Mucosa of descending colon (tissue), 3 donors: ENCODE results near the gene MICALL1. TPM values are rescaled to one million over a fixed set of nuclear protein-coding genes. Genes with fewer than 3 reads are reported as not detected.
"Not testable (repeated sequence)": the region's sequence is repeated elsewhere in the genome, so short reads cannot be mapped to it uniquely, and the experiment has no call there.

Experiments
- ATAC-seq: fragments of 200-7000 bp; cut with Tn5 transposase; one replicate; pipeline ENCODE4 v1.9.1; 2020; ENCODE audit warnings: mild to moderate bottlenecking, moderate library complexity
- DNase-seq, 3 donors: peaks; one replicate each; pipeline ENCODE4 v3.0.0-alpha.2; 2020
- H3K36me3 ChIP-seq: fragments of 200-600 bp; one replicate; pipeline ENCODE4 v1.8.0; 2021; ENCODE audit warnings: low read depth, mild to moderate bottlenecking
- H3K4me1 ChIP-seq: fragments of 200-600 bp; one replicate; pipeline ENCODE4 v1.8.0; 2021; ENCODE audit warnings: low read depth, mild to moderate bottlenecking
- H3K4me3 ChIP-seq: fragments of 200-600 bp; one replicate; pipeline ENCODE4 v1.8.0; 2021; ENCODE audit warnings: mild to moderate bottlenecking
- H3K9me3 ChIP-seq: fragments of 200-600 bp; one replicate; pipeline ENCODE4 v1.8.0; 2021; ENCODE audit warnings: mild to moderate bottlenecking
- intact Hi-C, 2 donors: fragments of 100-400 bp; cut with DNase I in 1 of 2; cut with micrococcal nuclease in 1 of 2; formaldehyde crosslinking; loops; one replicate each; pipeline versions ENCODE4 v1.11.0 to v1.11.1; 2022; cut with DNase I, micrococcal nuclease
- total RNA-seq, 3 donors: library from RNA; stranded (reverse); fragmentation: NEBNext Ultra II Directional in 2 of 3; extraction: Animal tissue kit (Norgen Biotek cat#: 25700) in 2 of 3; gene quantifications; one replicate each; pipeline versions ENCODE4 v1.2.1 to v1.2.4, GENCODE V29; 2021 to 2023
- TF ChIP-seq, protein P1 (sequence below): fragments of 200-600 bp; IDR thresholded peaks from one replicate; pipeline ENCODE4 v1.8.0; 2022; ENCODE audit warnings: antibody characterized with exemption, mild to moderate bottlenecking
- donor health status: DM: no; HTN: no; CAD: no; lungs with moderate emphysema.
- donor health status: DM: no; HTN: no; CAD: no.
- donor health status: DM: no; HTN: yes; CAD: no.

MICALL1 gene
- total RNA-seq, 3 donors from 2014 or later, result 26.1 to 100 (median 28.6) TPM

DNA sequence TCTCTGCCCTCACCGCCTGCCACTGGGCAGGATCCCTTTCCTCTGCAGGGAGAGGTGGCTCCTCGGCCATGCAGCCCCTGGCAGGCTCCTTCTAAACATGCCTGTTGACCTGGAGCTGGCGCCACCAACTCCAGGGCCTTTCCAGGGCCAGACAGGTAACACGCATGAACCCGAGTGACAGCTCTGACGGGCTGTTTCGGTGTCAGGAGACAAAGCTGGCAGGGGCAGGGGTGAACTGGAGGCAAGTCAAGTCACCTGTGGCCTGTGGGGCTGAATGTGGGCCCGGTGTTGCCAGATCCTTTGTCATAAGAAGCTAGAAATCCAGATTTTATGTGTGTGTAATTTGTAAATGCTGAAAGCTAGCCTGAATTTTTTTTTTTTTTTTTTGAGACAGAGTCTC, 36.0 kb downstream of the MICALL1 start:
- DNase-seq (no peak), ATAC-seq (no peak)
- H3K36me3 ChIP-seq, result peaks cover 5% of the 10 kb centered on the region
- H3K4me3 ChIP-seq, result no peak overlapping the region
- no peaks in the 10 kb centered on the region for H3K9me3 ChIP-seq
- H3K4me1 ChIP-seq, result no peaks in the 10 kb centered on the region
- TF ChIP-seq, protein P1, sequence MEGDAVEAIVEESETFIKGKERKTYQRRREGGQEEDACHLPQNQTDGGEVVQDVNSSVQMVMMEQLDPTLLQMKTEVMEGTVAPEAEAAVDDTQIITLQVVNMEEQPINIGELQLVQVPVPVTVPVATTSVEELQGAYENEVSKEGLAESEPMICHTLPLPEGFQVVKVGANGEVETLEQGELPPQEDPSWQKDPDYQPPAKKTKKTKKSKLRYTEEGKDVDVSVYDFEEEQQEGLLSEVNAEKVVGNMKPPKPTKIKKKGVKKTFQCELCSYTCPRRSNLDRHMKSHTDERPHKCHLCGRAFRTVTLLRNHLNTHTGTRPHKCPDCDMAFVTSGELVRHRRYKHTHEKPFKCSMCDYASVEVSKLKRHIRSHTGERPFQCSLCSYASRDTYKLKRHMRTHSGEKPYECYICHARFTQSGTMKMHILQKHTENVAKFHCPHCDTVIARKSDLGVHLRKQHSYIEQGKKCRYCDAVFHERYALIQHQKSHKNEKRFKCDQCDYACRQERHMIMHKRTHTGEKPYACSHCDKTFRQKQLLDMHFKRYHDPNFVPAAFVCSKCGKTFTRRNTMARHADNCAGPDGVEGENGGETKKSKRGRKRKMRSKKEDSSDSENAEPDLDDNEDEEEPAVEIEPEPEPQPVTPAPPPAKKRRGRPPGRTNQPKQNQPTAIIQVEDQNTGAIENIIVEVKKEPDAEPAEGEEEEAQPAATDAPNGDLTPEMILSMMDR, result no peak
- intact Hi-C loops, result no loop called here

DNA sequence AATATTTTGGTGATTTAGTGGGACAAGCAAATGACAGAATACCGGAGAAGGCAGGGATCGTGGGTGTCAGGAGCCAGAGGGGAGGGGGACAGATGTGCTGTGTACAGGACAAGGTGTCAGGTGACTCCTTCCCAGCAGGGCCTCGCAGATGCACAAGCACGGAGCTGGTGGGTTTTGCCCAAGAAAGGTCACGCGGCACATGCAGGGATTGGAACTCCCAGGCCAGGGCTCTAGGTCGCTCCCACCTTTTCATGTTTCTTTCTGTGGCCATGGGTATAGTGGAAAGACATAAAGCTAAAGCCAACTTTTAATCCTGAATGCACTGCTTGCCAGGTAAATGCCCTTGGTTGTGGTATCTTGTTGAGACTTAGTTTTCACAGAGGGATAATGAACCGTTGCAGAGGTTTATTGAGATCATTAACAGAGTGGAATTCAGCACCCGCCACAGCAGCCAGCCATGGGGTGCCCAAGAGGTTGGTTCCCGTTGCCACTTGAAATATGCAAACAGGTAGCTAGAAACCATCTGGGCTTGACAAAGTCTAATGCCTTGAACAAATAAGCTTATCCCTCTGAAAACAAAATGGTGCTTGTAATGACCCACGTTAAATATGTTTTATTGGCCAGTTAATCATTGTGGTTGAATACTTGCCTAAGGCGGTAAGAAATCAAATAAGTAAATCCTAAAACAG, 37.2 kb downstream of the MICALL1 start:
- H3K36me3 ChIP-seq, result peaks cover 5% of the 10 kb centered on the region
- H3K4me3 ChIP-seq, result no peak overlapping the region
- peak; percentile 16 for ATAC-seq
- no peaks in the 10 kb centered on the region for H3K9me3 ChIP-seq
- H3K4me1 ChIP-seq, result no peaks in the 10 kb centered on the region
- intact Hi-C loops, result no loop called here
- TF ChIP-seq, protein P1, result no peak
- DNase-seq, result no peak

DNA sequence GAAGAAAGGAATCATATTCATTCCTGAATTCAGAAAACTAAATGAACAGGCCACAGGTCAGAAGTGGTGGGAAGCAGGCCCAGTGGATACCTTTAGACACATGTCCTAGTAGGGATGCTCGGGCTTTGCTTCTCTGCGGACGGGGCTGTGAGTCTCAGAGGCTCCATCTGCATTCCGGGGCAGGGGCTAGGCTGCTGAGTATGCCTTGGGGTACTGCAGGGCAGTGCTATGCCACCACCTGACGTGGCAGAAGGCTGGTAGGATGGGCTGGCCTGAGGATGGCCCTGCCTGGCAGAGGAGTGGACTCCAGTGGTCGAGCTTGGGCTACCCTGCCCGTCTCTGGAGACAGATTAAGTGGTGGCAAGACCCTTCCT, 37.7 kb downstream of the MICALL1 start:
- Histone ChIP-seq H3K36me3 (peaks cover 5% of the 10 kb centered on the region), H3K9me3 (no peaks in the 10 kb centered on the region), H3K4me3 (no peak overlapping the region), H3K4me1 (no peaks in the 10 kb centered on the region)
- DNase-seq (no peak), ATAC-seq (no peak)
- TF ChIP-seq, protein P1, result no peak
- intact Hi-C loops, result no loop called here

DNA sequence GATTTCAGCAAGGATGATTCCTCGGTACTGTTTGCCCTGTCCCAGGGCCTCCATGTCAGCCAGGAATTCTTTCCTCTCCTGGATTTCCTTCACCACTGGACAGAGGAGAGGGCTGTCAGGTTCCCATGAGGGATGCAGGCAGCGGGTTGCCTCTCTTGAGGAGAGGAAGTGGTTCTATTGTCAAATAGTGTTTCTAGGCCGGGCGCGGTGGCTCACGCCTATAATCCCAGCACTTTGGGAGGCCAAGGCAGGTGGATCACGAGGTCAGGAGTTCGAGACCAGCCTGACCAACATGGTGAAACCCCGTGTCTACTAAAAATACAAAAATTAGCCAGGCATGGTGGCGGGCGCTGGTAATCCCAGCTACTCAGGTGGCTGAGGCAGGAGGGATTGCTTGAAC, 38.3 kb downstream of the MICALL1 start:
- H3K4me3 ChIP-seq, H3K4me1 ChIP-seq, DNase-seq, H3K36me3 ChIP-seq, intact Hi-C loops, H3K9me3 ChIP-seq, ATAC-seq: not testable (repeated sequence)

DNA sequence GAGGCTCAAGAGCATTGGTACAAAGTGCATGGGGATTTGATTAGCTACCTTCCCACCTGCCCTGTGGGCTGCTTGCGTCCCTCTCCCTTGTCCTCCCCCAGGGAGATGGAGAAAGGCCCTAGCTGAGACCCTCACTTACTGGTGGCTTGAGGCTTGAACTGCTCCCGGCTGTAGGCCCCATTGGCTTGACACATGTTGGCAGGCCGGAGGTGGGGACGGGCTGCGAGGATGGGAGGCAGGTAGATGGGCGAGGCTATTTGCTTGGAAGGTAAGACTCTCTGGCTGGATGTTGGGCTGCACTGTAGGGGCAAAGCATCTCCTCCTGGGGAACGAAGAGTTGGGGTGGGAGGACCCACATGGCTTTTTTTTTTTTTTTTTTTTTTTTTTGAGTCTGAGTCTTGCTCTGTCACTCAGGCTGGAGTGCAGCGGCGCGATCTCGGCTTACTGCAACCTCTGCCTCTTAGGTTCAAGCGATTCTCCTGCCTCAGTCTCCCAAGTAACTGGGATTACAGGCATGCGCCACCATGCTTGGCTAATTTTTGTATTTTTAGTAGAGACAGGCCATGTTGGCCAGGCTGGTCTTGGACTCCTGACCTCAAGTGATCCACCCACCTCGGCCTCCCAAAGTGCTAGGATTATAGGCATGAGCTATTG, 41.2 kb downstream of the MICALL1 start:
- intact Hi-C loops, H3K9me3 ChIP-seq, H3K36me3 ChIP-seq, DNase-seq, H3K4me1 ChIP-seq, ATAC-seq, H3K4me3 ChIP-seq: not testable (repeated sequence)

DNA sequence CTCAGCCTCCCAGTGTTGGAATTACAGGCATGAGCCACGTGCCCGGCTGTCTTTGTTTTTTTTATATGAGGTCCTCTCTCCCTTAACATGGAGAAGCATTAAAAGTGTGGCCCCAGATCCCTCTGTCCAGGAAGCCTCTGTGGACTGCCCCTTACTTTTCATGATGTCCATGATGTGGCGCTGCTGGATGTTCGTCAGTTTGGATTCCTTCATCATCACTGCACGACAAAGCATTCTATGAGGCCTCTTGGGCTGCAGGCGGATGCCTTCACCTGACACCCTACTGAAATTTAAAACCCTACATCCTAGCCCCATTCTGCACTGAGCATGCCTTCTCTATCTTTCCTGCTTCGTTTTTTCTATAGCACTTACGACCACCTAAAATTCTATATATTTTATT, 45.2 kb downstream of the MICALL1 start:
- TF ChIP-seq, protein P1, result no peak
- ATAC-seq (no peak), DNase-seq (no peak)
- H3K36me3 ChIP-seq, result no peaks in the 10 kb centered on the region
- H3K4me3 ChIP-seq, result no peak overlapping the region
- no peaks in the 10 kb centered on the region for H3K9me3 ChIP-seq
- intact Hi-C loops, result no loop called here
- peaks cover 14% of the 10 kb centered on the region for H3K4me1 ChIP-seq

DNA sequence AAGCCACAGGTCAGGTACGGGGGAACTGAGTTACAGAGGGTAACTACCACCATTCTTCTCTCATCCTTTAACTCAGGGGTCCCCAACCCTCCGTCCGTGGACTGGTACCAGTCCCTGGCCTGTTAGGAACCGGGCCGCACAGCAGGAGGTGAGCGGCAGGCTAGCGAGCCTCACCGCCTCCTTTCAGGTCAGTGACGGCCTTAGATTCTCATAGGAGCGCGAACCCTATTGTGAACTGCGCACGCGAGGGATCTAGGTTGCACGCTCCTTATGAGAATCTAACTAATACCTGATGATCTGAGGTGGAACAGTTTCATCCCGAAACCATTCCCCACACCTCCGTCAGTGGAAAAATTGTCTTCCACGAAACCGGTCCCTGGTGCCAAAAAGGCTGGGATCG, 46.5 kb downstream of the MICALL1 start:
- H3K4me3 ChIP-seq, H3K36me3 ChIP-seq, H3K9me3 ChIP-seq, intact Hi-C loops: not testable (repeated sequence)
- DNase-seq (peak in 1 of 3 donors; percentile 34), ATAC-seq (peak; percentile 9)
- H3K4me1 ChIP-seq, result peaks cover 14% of the 10 kb centered on the region
